B cell (primary cell): ENCODE measurements around the gene ARL16. TPM values are rescaled to one million over a fixed set of nuclear protein-coding genes. Genes with fewer than 3 reads are reported as not detected.

Experiments used
- ATAC-seq: fragments of 200-7000 bp; cut with Tn5 transposase; one replicate; pipeline ENCODE4 v1.10.0; 2021; ENCODE audit warnings: low read depth, mild to moderate bottlenecking, moderate number of reproducible peaks, moderate library complexity
- CTCF ChIA-PET: fragments of 350-600 bp; sonication (Branson Sonifier 250); formaldehyde crosslinking; loops from one replicate; lab custom pipeline; 2021; ENCODE audit warnings: antibody characterized with exemption, inconsistent platforms; lab: Charles Lee
- POLR2A ChIA-PET: fragments of 350-600 bp; sonication (Branson Sonifier 250); formaldehyde crosslinking; loops from one replicate; lab custom pipeline; 2021; ENCODE audit warnings: antibody characterized with exemption; lab: Charles Lee
- DNase-seq: peaks from one replicate; pipeline ENCODE4 v3.0.0; 2013
- H2AFZ ChIP-seq: 2 replicates; pipeline ENCODE4 v1.6.1; 2012; ENCODE audit warnings: mild to moderate bottlenecking, low read depth, low read length; ENCODE audit not compliant: insufficient read depth, poor library complexity, severe bottlenecking
- H3K27ac ChIP-seq, 2 donors: 1 replicate in 1 of 2; 2 replicates in 1 of 2; pipeline ENCODE4 v1.5.1; 2012 to 2013; ENCODE audit warnings: low read length in 2 of 2, mild to moderate bottlenecking in 2 of 2, moderate library complexity in 1 of 2
- H3K27me3 ChIP-seq, 4 experiments: fragments of 200-600 bp in 1 of 4; sonication (generic) in 1 of 4; replicated peaks in 1 of 4; 1 replicate in 2 of 4; 2 replicates in 2 of 4; pipeline versions ENCODE4 v1.6.1 to v1.7.0; 2013 to 2016; ENCODE audit warnings: low read length in 3 of 4, mild to moderate bottlenecking in 2 of 4, mixed read lengths in 1 of 4, moderate library complexity in 1 of 4; ENCODE audit not compliant: insufficient read depth in 4 of 4, control insufficient read depth in 3 of 4; ENCODE audit errors: control extremely low read depth in 1 of 4
- H3K36me3 ChIP-seq, 2 experiments: replicated peaks in 1 of 2; 1 replicate in 1 of 2; 2 replicates in 1 of 2; pipeline versions ENCODE4 v1.6.1 to v1.7.1; 2013; ENCODE audit warnings: low read length in 1 of 2; ENCODE audit not compliant: insufficient read depth in 2 of 2, control insufficient read depth in 1 of 2; ENCODE audit errors: control extremely low read depth in 1 of 2, extremely low read depth in 1 of 2
- H3K4me1 ChIP-seq, 2 donors: fragments of 200-600 bp in 1 of 2; sonication (generic) in 1 of 2; 1 replicate in 1 of 2; 2 replicates in 1 of 2; pipeline versions ENCODE4 v1.5.1 to v1.6.1; 2013 to 2017; ENCODE audit warnings: low read length in 2 of 2; ENCODE audit not compliant: control insufficient read depth in 2 of 2, insufficient read depth in 2 of 2
- H3K4me2 ChIP-seq: replicated peaks from 2 replicates; pipeline ENCODE3; 2012; ENCODE audit warnings: mild to moderate bottlenecking, low read depth, low read length; ENCODE audit not compliant: poor library complexity, severe bottlenecking
- H3K4me3 ChIP-seq, 5 experiments: fragments of 200-600 bp in 1 of 5; sonication (generic) in 1 of 5; 1 replicate in 3 of 5; 2 replicates in 2 of 5; pipeline versions ENCODE4 v1.5.1 to v1.7.0; 2011 to 2016; ENCODE audit warnings: low read length in 4 of 5, mild to moderate bottlenecking in 4 of 5, low read depth in 2 of 5, control low read depth in 1 of 5, moderate library complexity in 1 of 5; ENCODE audit not compliant: insufficient read depth in 1 of 5; ENCODE audit errors: control extremely low read depth in 1 of 5, extremely low read depth in 1 of 5
- H3K79me2 ChIP-seq: fragments of 200-600 bp; sonication (generic); one replicate; pipeline ENCODE4 v1.6.0; 2016; ENCODE audit warnings: low read length; ENCODE audit not compliant: control insufficient read depth, insufficient read depth
- H3K9ac ChIP-seq: fragments of 200-600 bp; sonication (generic); 2 replicates; pipeline ENCODE4 v1.6.1; 2017; ENCODE audit warnings: mild to moderate bottlenecking, low read length, moderate library complexity
- H3K9me3 ChIP-seq, 3 donors: one replicate each; pipeline versions ENCODE4 v1.6.1 to v1.7.1; 2013; ENCODE audit warnings: low read length in 2 of 3; ENCODE audit not compliant: control insufficient read depth in 2 of 3, insufficient read depth in 1 of 3; ENCODE audit errors: control extremely low read depth in 1 of 3
- H4K20me1 ChIP-seq: 2 replicates; pipeline ENCODE4 v1.6.0; 2012; ENCODE audit warnings: mild to moderate bottlenecking, low read length; ENCODE audit not compliant: insufficient read depth, control insufficient read depth, poor library complexity, severe bottlenecking
- H3K27ac Mint-ChIP-seq: one replicate; pipeline ENCODE4 v1.8.0; 2021; ENCODE audit warnings: mixed read lengths
- H3K27me3 Mint-ChIP-seq: one replicate; pipeline ENCODE4 v1.8.0; 2021; ENCODE audit warnings: mixed read lengths
- H3K4me1 Mint-ChIP-seq: one replicate; pipeline ENCODE4 v1.8.0; 2021; ENCODE audit warnings: mixed read lengths
- H3K4me3 Mint-ChIP-seq: one replicate; pipeline ENCODE4 v1.8.0; 2021; ENCODE audit warnings: mixed read lengths
- H3K9me3 Mint-ChIP-seq: one replicate; pipeline ENCODE4 v1.8.0; 2022; ENCODE audit warnings: mixed read lengths; ENCODE audit not compliant: insufficient read depth
- CTCF ChIP-seq: fragments of 200-600 bp; IDR thresholded peaks from one replicate; pipeline ENCODE4 v1.8.0; 2022; ENCODE audit warnings: antibody characterized with exemption, mild to moderate bottlenecking
- EZH2 ChIP-seq: IDR thresholded peaks from 2 replicates; pipeline ENCODE4 v1.6.1; 2012; ENCODE audit warnings: borderline replicate concordance, low read depth, mild to moderate bottlenecking, moderate library complexity, low read length; ENCODE audit not compliant: insufficient read depth, poor library complexity, severe bottlenecking
- WGBS: methylation state at CpG from one replicate; pipeline ENCODE4 v1.1.5; 2013; ENCODE audit warnings: missing lambda C conversion rate; ENCODE audit not compliant: insufficient coverage; 5-methylcytosine and 5-hydroxymethylcytosine counted together
- intact Hi-C: fragments of 100-400 bp; cut with micrococcal nuclease; formaldehyde crosslinking; loops from one replicate; pipeline ENCODE4 v1.10.0; 2022
- polyA plus RNA-seq: library from polyadenylated mRNA; depleted of rRNA; stranded (reverse); fragments of >200 nt; gene quantifications from 2 replicates; pipeline ENCODE4 v1.2.3, GENCODE V29; 2012
- total RNA-seq, 2 donors: library from RNA; stranded (reverse); fragments of 120-200 nt in 1 of 2; gene quantifications; 1 replicate in 1 of 2; 2 replicates in 1 of 2; pipeline versions ENCODE4 v1.2.3 to v1.2.4, GENCODE V29; 2013 to 2022

The ARL16 gene
- total and polyA plus RNA-seq, 2 donors (not counting 1 experiment from before 2014, with no cell fraction given), result 32.5 to 101 TPM

DNA sequence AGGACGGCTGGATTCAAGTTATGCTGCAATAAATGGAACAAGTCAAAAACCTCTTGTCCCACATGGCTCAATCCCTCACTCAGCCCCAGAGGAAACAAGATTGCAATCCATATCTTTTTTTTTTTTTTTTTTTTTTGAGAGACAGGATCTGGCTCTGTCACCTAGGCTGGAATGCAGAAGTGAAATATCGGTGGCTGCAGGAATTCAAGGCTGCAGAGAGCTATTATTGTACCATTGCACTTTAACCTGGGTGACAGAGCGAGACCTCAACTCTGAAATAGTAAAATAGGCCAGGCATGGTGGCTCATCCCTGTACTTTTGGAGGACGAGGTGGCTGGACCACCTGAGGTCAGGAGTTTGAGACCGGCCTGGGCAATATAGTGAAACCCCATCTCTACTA is 24.6 kb downstream of the ARL16 start:
- Histone ChIP-seq H3K36me3 (no peaks in the 10 kb centered on the region), H3K4me3 (no peak overlapping the region), H2AFZ (no peak overlapping the region), H3K4me1 (peaks cover under 1 to 2% of the 10 kb centered on the region in 2 donors), H3K27me3 (peaks cover 0 to 6% (median 0%) of the 10 kb centered on the region in 4 experiments), H3K9me3 (no peaks in the 10 kb centered on the region), H3K4me2 (no peak overlapping the region), H4K20me1 (no peaks in the 10 kb centered on the region), H3K9ac (no peak overlapping the region), H3K79me2 (no peaks in the 10 kb centered on the region), H3K27ac (no peak overlapping the region)
- ChIA-PET POLR2A (no interaction called here), CTCF (interaction anchor here (0.7 kb wide), 1 partner anchor 1581 kb away, joined by 4 read pairs; no protein-coding TSS in a partner anchor)
- Mint-ChIP-seq H3K27ac (no peak overlapping the region), H3K27me3 (no peaks in the 10 kb centered on the region), H3K4me1 (no peaks in the 10 kb centered on the region), H3K4me3 (no peak overlapping the region), H3K9me3 (no peaks in the 10 kb centered on the region)
- TF ChIP-seq CTCF (no peak), EZH2 (no peak)
- no peak for ATAC-seq
- intact Hi-C loops, result no loop called here
- DNase-seq, result no peak
- 65% methylated on average over 3 of the region's 5 CpGs for WGBS

DNA sequence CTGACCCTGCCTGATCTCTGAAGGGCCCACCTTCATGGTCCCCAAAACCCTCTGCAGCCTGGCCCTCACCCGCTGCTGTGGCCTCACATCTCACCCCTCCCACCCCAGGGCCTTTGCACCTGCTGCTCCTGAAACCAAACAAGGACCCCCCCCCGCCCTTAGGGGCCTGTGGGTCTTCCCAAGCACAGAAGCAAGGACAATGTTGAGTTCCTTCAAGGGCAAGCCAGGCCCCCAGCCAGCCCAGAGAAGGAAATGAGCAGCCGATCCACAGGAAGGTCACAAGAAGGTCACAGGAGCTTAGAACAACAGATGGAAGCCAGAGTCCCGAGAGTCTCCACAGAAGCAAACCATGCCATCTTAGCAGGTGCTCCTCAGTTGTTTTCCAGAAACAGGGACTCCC is 26.8 kb downstream of the ARL16 start:
- 49% methylated on average over 4 of the region's 4 CpGs for WGBS
- no peak overlapping the region for H3K4me2 ChIP-seq
- no peaks in the 10 kb centered on the region for H3K79me2 ChIP-seq
- H3K36me3 ChIP-seq, result no peaks in the 10 kb centered on the region
- no peak for TF ChIP-seq CTCF
- no peak for TF ChIP-seq EZH2
- no peaks in the 10 kb centered on the region for H4K20me1 ChIP-seq
- Mint-ChIP-seq H3K4me1 (peaks cover 14% of the 10 kb centered on the region), H3K27me3 (peaks cover 2% of the 10 kb centered on the region), H3K4me3 (no peak overlapping the region), H3K27ac (no peak overlapping the region), H3K9me3 (no peaks in the 10 kb centered on the region)
- H3K4me1 ChIP-seq, result peaks cover 12 to 18% of the 10 kb centered on the region in 2 donors
- intact Hi-C loops, result no loop called here
- no peaks in the 10 kb centered on the region for H3K9me3 ChIP-seq
- ChIA-PET CTCF (no interaction called here), POLR2A (no interaction called here)
- H3K27ac ChIP-seq, result no peak overlapping the region
- H3K4me3 ChIP-seq, result no peak overlapping the region
- H2AFZ ChIP-seq, result no peak overlapping the region
- H3K9ac ChIP-seq, result no peak overlapping the region
- ATAC-seq (no peak), DNase-seq (no peak)
- peaks cover 0 to 8% (median 2%) of the 10 kb centered on the region in 4 experiments for H3K27me3 ChIP-seq
